Activated CD4-positive, alpha-beta T cell treated with anti-CD3 and anti-CD28 coated beads, Interleukin-2, amount 50 U/mL, for 16 hours (primary cell): ENCODE data around the gene TMEFF2.
"Not testable (repeated sequence)": the region's sequence is repeated elsewhere in the genome, so short reads cannot be mapped to it uniquely, and the experiment has no call there.

Source experiments
- DNase-seq: peaks from one replicate; pipeline ENCODE4 v3.0.0-alpha.2; 2020

Gene TMEFF2

DNA sequence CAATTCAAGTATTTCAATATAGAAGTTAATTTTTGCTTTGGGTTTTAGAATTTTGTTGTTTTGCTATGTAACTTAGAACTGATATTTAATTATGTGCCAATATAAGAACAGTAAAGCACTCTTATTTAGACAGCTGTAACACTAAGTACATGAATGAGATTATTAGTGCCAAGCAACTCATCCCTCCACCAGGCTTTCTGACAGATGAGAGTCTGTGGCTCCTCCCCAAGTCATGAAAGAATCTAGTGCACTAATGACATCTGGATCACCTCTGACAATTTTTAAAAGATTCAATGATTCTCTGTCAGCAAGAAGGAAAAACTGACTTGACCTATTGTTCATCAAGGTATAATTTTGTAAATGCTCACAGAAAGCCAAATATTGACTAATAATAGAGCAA is 67.8 kb downstream of the TMEFF2 start:
- no peak for DNase-seq

DNA sequence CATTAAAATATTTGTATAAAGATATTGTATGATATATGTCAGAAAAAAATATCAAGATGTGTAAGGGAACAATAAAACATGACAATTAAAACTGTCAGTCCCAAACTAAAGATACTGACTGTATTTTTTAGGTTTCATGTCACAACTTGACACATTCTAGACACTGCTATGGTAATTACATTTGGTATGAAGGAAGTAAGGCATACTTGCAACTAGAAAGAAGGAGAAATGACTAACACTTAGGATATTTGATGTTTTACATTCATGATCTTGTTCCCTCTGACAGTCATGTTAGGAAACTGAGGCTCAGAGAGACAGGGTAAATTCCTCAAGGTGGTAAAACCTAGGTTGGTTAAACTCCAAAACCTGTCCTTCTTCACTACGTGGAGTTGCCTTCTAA is 68.3 kb downstream of the TMEFF2 start:
- no peak for DNase-seq

DNA sequence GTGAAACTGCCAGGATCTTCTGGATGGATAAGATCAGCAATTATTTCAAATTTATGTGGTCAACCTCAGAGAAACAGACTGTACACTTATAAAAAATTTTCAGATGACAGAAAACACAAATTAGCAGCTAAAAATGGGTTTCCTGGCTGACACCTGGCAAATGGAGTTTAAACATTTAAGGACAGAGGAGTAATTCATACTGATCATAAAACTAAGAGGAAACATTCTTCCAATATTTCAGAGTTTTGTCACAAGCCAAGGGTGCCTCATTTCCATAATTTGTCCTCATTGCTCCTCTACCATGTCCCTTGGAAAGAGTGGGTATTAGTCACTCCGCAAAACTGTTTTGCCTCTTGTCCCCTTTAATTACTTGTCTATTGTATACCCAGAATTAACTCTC is 70.2 kb downstream of the TMEFF2 start:
- DNase-seq = no peak

DNA sequence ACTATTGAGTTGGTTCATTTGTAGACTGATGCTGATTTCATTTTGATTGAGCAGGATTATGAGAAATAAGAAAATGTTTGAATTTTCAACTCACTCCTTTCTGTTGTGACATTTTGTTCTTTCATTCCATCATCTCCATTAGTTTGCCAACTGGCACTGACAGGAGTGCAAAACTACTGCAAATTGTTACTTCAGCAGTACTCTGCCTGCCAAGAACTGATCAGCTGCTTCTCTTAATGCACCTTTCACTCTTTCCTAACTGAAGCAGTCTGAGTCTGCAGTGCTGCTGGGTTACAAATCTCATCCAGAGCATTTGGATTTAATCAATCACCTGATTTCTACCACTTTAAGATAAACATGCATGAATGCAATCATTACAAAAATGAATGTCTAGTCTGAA is 70.9 kb downstream of the TMEFF2 start:
- DNase-seq = no peak

DNA sequence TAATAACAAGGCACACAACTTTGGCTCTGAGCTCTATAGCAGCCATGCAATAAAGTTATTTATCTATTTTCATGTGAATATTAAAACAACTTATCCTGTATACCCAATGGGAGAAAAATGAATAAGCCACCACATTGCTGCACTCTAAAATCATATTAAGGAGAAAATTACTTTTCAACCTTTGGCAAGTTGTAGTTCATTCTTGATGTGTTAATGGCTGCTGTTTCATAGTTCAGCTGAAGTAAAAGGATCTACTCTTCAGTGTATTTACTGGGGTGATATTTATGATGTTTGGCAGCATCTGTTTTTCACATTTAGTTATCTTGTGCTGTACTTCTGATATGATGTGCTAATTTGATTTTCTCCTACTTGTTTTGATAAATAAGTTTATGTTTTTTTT is 71.8 kb downstream of the TMEFF2 start:
- no peak for DNase-seq

DNA sequence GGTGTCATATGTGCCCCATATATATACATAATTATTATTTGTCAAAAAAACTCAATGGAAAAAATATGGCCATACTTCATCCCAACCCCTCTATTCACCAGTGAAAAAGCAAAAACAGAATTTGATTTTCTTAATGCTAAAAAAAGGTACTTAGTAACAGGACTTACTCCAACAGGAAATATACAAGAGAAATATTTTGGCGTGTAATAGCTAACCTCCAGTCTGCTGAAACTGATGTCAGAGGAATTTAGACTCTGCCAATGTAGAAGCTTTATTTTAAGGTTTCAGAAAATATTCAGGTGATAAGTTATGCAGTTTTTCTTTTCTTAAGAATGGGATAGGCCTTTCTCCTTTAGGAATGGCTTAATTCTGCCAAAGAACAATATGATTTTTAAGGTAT is 72.6 kb downstream of the TMEFF2 start:
- no peak for DNase-seq

DNA sequence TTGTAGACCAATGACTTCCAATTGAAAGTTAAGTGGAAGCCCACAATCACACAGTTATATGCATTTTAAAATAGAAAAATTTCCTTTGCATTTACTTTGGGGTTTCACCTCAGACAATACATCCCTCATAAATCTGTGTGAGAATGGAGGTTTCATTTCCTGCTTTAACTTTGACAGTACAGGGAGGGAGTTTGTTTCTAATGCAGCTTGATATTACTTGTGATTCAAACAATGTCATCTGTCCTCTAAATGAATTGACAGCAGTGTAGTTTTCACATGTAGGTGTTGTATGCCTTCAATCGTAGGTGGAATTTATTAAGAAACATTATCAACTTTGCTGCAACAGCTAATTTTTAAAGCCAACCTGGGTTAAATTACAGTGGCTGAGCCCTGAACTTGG is 75.2 kb downstream of the TMEFF2 start:
- DNase-seq = no peak

DNA sequence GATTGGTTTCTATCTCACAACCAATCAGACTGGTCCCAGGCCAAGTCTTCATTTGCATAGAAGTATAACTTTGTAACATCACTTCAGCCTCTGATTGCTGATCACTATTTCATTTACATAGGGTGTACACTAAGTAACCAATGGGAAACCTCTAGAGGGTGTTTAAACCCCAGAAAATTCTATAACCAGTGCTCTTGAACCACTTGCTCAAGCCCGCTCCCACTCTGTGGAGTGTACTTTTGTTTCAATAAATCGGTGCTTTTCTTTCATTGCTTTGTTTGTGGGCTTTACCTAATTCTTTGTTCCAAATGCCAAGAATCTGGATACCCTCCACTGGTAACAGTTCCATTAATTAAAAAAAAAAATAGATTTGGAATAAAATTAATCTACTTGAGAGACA is 77.0 kb downstream of the TMEFF2 start:
- DNase-seq = no peak

DNA sequence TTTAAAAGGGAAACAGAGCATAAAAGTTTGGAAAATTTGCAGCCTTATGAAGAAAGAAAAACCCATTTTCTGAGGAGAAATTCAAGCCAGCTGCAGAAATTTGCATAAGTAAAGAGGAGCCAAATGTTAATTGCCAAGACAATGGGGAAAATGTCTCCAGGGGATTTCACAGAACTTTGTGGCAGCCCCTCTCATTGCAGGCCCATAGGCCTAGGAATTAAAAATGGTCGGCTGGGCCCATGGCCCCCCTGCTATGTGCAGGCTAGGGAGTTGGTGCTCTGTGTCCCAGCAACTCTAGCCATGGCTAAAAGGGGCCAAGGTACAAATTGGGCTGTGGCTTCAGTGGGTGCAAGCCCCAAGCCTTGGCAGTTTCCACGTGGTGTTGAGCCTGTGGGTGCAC is 83.2 kb downstream of the TMEFF2 start:
- not testable (repeated sequence) for DNase-seq

DNA sequence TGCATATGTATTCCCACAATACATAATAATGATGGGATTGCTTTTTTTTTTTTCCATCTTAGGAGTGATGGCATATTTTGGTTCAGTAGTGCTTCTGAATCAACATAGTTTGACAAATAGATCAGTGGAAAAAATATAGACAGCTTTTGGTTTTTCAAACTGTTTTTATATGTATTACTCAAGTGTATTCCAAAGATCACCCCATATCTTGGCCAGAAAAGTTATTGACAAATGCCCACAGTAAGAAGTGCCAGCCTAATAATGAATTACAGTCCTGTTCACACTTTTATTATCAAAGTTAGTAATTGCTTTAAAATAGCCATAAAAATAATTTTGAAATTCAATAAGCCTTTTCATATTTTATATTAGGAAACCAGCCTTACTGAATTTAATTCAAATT is 95.0 kb downstream of the TMEFF2 start:
- DNase-seq = no peak

DNA sequence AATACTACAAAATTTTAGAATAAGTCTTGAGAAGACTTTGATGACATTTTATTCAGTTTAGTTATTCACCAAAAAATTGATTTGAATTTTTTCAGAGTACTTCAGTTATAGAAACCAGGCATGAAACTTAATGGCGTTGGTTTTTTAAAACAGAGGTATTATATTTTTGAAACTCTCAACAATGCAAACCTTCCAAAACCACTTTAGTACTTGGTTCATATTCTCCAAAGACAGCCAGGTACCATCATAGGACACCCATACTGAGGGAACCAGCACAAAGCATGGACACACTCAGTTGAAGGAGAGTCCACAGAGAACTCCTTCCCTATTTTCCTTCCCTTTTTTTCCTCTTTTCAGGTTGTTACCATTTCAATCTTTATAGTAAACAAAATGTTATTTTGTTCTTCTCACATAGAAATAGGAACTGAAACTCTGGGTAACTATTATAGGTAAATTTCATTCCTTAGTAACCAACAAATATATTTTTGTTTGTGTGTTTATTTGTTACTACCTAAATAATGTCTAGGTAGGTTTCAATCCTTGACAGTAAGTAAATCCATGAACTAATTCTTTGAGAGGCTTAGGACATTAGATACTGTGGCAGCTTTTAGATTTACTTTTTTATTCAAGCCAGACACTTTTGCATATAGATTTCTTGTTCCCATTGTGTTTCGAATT is 95.8 kb downstream of the TMEFF2 start:
- no peak for DNase-seq

DNA sequence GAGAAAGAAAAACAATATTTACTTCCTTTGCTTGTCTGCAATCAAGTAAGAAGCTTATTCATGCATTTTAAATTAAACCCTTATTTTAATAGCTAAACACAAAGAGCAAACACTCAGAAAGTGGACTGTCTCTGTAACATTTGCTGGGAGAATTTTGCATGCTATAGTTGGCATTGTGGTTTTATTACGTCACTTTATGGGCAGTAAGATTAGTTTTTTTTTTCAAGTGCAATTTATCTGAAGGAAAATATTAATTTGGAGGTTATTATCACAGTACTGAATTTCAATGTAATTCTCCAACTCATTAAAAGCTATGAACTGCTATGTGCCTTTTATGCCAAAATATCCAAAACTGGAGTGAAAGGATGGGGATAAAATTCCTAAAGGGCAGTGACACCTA is 103.3 kb downstream of the TMEFF2 start:
- DNase-seq = no peak

DNA sequence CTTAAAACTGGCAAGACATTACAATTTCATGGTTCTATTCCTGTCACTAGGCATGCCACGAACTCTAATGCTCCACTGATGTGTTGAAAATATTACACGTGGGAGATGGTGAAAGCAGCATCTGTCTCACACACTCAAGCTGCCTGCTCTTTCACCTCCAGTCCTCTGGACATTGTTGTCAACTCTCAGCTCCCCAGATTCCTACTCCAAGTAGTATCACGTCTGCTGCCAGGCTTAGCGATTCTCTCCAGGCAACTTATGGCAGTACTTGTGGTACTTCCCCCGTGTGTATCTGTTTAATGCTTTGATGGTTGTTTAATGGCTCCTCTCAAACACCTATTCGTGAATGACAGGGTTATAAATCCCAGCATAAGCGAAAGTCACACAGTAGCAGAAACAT is 103.8 kb downstream of the TMEFF2 start:
- no peak for DNase-seq

DNA sequence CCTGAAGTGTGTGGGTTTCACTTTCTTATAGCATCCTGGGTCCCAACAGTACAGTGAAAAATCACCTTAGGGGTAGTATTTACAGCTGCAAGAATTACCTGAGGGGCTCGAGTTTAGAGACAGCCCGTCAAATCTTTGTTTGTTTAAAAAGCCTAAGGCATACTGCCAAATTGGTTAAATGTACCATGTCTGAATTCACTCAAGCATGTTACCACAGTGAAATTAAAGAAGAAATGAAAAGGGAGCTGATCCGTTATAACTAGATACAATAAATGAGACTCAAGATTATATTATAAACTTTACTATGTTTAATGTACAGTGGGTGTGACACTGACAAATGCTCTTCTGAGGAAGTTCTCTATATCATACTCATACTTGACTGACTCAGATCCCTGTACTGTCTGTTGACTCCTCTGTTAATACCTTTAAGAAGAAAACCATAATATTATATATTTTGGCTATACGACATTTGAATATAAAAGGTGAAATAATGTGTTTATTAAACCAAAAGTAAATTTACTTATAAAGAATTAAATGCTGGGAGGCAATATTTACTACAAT is 107.3 kb downstream of the TMEFF2 start:
- DNase-seq = no peak

DNA sequence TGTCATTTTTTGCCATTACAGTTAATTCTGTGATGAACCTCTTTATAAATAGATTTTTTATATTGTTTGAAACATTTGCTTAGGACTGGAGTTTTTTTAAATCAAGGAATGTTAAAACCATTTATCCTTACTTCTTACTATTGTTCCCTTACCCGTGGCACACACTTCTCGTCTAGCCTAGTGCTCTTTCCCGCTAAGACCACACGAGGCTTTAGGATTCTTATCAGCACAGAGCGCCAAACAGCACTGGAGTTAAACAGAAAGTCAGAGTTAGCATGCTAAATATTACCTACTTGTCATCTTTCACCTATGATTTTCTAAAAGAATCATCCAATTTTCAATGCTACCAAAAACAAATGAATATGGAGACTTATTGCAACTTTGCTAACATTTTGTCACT is 112.6 kb downstream of the TMEFF2 start:
- no peak for DNase-seq

DNA sequence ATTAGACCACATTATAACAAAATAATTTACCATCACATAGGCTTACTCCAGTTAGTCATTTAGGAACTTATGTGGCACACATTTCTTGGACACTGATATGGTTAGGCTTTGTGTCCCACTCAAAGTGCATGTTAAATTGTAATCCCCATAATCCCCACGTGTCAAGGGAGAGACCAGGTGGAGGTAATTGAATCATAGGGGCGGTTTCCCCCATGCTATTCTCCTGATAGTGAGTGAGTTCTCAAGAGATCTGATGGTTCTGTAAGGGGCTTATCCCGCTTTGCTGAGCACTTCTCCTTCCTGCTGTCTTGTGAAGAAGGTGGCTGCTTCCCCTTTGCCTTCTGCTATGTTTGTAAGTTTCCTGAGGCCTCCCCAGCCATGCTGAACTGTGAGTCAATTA is 114.6 kb downstream of the TMEFF2 start:
- DNase-seq = not testable (repeated sequence)

DNA sequence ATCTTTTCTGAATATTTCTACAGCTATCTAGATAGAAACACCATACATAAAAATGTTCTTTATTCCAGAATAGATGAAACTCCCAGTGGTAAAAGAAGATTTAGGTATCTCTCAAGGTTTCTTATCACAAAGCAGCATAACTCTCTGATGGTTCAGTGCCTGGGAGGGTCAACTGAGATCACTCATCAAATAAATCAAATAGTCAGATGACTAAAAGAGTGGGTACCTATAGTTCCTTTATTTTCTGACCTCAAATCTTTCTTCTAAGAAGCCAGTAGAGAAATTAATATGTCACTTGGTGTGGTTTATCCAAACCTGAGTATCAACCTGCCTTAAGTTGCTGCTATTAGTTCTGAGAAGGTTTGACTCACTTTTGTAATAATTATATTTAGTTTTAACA is 120.9 kb downstream of the TMEFF2 start:
- no peak for DNase-seq

DNA sequence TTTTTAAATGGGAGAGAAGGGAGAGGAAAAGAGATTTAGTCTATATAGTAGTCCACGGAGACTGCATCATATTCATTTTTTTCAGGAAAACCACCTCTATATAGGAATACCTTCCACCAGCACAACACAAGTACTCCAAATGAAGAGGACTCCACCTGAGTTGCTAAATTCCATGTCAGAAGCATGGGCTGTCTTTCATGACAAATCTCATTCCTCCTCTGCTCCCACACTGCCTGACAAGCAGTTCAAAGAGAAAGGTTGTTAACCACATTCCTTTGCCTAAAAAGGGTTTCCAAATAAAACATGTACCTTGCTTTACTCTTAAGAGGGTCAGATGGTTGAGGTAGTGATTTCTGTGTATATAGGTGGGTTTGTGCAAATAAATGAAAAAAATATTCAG is 122.0 kb downstream of the TMEFF2 start:
- no peak for DNase-seq

DNA sequence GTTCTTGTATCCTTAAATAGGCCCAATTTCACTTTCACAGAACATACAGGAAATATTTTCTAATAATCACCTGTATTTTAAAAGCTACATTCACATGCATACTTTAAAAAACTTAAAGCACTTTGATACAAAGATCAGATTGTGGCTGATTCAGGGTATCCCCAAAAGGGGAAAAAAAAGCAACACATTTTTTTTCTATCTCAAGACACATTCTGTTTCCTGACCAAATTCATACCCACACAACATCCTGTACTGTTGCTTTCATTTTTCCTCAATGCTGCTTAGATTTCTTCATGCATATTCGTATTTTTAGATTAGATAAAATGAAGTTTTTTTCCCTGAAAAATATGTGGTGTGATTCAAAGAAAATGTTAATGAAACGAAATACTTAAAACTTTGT is 122.5 kb downstream of the TMEFF2 start:
- DNase-seq = no peak

DNA sequence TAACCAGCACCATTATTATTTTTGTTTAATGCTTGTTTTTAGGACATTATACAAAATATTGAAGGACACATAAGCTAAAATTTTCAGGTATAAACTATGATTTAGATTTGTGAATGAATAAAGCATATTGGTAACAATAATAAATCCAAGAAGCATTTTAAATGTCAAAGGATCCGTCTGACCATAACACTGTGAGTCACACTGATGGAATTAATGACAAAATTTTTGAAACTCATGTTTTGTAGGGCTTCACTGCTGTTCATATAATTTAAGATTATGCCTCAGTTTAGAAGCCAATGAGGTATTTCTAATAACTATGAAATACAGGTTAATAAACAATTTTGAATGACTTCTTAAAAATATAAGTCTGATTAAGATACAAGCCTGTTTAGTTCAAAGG is 124.6 kb downstream of the TMEFF2 start:
- no peak for DNase-seq

DNA sequence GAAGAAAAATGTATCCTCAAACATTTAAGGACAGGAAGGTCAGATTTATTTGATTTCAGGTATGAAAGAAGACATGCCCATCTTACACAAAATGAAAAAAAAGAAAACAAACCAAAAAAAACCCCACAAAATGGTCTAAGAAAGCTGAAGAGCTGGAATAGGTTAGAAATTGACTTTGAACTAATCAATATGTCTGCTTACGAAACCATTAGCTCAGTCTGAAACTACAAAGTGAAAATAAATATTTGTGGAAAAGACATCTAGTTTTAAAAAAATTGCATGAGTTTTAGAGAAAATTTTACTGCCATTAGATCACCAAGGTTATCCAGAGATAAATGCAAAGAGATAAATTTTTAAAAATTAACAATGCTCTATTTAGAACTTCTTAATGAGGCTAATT is 125.3 kb downstream of the TMEFF2 start:
- no peak for DNase-seq

DNA sequence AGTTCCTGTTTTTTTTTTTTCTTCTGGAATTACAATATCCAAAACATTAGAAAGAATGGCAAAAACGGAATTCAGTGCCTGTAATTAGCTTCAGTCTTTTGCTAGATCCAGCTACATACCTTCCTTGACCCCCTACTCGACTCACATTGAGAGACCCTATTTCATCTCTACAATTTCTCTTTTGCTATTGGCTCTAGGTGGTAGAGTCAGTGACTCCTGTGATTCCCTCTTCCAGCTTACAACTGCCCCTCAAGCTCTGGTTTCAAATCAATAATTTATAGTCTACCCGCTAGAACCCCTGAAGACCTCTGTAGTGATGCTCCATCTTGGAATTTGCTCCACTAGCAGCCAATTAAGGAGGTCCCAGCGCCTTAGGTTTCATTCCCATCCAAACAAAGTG is 125.8 kb downstream of the TMEFF2 start:
- no peak for DNase-seq

DNA sequence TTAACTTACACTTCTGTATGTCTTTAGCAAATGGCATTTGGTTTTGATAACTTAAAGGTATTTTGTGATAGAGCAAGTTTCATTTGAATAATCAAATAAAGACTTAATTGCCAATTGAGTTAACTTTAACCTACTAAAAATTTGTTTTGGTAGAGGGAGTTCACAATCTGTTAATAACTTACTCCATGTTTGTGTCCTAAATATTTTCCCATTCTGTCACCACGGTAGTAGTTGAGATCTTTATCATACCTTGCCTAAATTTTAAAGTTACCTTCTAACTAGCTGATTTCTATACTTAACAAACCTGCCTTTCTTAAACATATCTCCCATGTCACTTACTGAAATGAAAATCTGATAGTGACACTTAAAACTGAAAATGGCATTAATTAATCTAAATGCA is 127.1 kb downstream of the TMEFF2 start:
- no peak for DNase-seq

DNA sequence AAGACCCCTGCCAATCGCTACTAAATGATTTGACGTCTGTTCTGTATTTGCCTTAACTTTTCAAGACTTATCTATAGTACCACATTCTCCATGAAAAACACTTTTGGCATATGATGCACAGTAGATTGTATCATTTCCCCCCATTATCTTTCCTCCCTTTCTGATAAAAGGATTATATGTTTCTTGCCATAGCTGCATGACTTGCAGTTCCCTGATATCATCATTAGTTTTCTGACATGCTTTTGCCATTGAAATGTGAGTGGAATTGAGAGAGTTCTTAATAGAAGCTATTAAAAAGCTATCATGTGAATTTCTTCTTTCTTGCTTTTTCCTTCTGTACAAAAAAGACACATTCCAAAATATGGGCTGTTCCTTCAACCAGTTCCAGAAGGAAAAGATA is 130.3 kb downstream of the TMEFF2 start:
- no peak for DNase-seq

DNA sequence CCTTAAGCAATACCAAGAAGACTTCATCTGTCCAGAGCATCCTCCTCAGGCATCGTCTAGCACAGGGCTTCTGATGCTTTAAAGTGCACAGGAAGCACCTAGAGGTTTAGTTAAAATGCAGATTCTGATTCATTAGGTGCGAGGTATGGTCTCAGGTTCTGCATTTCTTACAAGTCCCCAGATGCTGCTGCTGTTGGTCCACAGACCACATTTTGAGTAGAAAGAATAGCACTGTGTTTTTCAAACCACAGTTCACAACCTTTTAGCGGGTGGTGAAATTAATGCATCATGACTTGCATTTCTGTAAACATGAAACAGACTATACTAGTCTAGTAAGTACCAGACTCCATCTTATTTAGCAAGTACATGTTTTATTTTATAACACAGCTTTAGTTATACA is 134.6 kb downstream of the TMEFF2 start:
- DNase-seq = no peak

DNA sequence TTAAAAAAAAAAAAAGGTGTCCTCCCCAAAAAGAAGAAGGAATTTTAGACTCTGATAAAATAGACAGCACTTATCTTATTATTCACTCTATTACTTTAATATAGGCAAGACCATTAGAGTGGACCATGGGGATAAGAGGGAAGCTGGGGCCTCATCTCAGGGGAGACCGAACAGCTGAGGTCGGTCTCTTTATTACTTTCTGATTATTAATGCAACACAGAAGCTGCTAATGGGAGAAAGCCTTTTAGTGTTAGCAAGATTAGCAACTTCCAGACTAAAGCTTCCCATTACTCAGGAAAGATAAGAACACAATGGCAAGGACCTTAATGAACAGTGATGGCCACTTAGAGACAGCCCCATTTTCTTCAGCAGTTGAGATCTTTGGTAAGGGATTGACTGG is 135.5 kb downstream of the TMEFF2 start:
- no peak for DNase-seq
